ENCODE results near the gene PSG1.

The PSG1 gene

DNA sequence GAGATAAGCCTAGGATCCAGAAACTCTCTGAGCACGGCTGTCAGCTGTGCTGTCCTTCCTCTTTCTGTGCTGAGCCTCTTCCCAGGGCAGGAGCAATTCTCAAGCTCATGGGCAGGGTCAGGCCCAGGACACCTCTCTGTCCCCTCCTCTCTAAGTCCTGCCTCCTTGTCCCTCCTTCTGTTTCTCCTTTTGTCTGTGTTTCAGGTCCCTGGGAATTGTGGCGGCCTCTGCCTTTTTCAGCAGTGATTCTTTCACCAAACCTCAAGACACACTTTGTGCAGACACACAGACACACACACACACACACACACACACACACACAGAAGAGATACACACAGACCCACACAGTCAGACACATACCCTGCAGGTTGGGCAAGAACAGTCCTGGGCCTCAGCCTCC, at the start of gene PSG1:
Gene PSG1 (minus strand): TSS at position 101 of the 400 bp plus-strand sequence. CDS start 132 bp downstream, outside the sequence.
- Histone ChIP-seq H3F3A (ENCODE audit: insufficient read depth) (no peaks in the 10 kb centered on the region), H3K4me2 (ENCODE audit: low read depth, low read length, poor library complexity, severe bottlenecking) (no peak within 1 kb of the TSS), H3K9me2 (replicated peaks; ENCODE audit: insufficient read depth, low read length) (no peaks in the 10 kb centered on the region), H3K9me3 (ENCODE audit: insufficient read depth, low read length) (no peaks in the 10 kb centered on the region), H3K4me3 (ENCODE audit: insufficient read depth, low read length, poor library complexity, severe bottlenecking) (no peak within 1 kb of the TSS), H3K27ac (ENCODE audit: low read depth, low read length) (no peak within 1 kb of the TSS), H3K79me2 (ENCODE audit: insufficient read depth, low read length) (no peaks in the 10 kb centered on the region), H3K27me3 (ENCODE audit: low read length) (no peaks in the 10 kb centered on the region), H3K36me3 (ENCODE audit: low read length) (no peaks in the 10 kb centered on the region), H3K9ac (ENCODE audit: low read length) (no peak within 1 kb of the TSS), H4K20me1 (ENCODE audit: low read depth, low read length) (no peaks in the 10 kb centered on the region), H2AFZ (ENCODE audit: low read depth, low read length, severe bottlenecking) (no peak within 1 kb of the TSS)
- TF ChIP-seq, protein P1, sequence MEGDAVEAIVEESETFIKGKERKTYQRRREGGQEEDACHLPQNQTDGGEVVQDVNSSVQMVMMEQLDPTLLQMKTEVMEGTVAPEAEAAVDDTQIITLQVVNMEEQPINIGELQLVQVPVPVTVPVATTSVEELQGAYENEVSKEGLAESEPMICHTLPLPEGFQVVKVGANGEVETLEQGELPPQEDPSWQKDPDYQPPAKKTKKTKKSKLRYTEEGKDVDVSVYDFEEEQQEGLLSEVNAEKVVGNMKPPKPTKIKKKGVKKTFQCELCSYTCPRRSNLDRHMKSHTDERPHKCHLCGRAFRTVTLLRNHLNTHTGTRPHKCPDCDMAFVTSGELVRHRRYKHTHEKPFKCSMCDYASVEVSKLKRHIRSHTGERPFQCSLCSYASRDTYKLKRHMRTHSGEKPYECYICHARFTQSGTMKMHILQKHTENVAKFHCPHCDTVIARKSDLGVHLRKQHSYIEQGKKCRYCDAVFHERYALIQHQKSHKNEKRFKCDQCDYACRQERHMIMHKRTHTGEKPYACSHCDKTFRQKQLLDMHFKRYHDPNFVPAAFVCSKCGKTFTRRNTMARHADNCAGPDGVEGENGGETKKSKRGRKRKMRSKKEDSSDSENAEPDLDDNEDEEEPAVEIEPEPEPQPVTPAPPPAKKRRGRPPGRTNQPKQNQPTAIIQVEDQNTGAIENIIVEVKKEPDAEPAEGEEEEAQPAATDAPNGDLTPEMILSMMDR (IDR thresholded peaks at IDR 0.05; ENCODE audit: insufficient read depth, low read length, poor library complexity, severe bottlenecking): no peak
- no peak for TF ChIP-seq EZH2phosphoT487 (conservative IDR thresholded peaks at IDR 0.05; ENCODE audit: low read length)

GRCh38 chr19:42928896-42929295, 49.4 kb upstream of the PSG1 start:
- H3K9me3 ChIP-seq (ENCODE audit: insufficient read depth, low read length): no peaks in the 10 kb centered on the region
- H3K27me3 ChIP-seq (ENCODE audit: low read length): no peaks in the 10 kb centered on the region
- H3K9ac ChIP-seq (ENCODE audit: low read length): no peak overlapping the region
- no peaks in the 10 kb centered on the region for H3K9me2 ChIP-seq (replicated peaks; ENCODE audit: insufficient read depth, low read length)
- H3K4me2 ChIP-seq (ENCODE audit: low read depth, low read length, poor library complexity, severe bottlenecking): no peak overlapping the region
- no peaks in the 10 kb centered on the region for H3K79me2 ChIP-seq (ENCODE audit: insufficient read depth, low read length)
- H3F3A ChIP-seq (ENCODE audit: insufficient read depth): no peaks in the 10 kb centered on the region
- H3K4me3 ChIP-seq (ENCODE audit: insufficient read depth, low read length, poor library complexity, severe bottlenecking): no peak overlapping the region
- TF ChIP-seq, protein P1 (IDR thresholded peaks at IDR 0.05; ENCODE audit: insufficient read depth, low read length, poor library complexity, severe bottlenecking): no peak
- TF ChIP-seq EZH2phosphoT487 (conservative IDR thresholded peaks at IDR 0.05; ENCODE audit: low read length): no peak
- H3K36me3 ChIP-seq (ENCODE audit: low read length): no peaks in the 10 kb centered on the region
- no peak overlapping the region for H2AFZ ChIP-seq (ENCODE audit: low read depth, low read length, severe bottlenecking)
- no peak overlapping the region for H3K27ac ChIP-seq (ENCODE audit: low read depth, low read length)
- H4K20me1 ChIP-seq (ENCODE audit: low read depth, low read length): no peaks in the 10 kb centered on the region

DNA sequence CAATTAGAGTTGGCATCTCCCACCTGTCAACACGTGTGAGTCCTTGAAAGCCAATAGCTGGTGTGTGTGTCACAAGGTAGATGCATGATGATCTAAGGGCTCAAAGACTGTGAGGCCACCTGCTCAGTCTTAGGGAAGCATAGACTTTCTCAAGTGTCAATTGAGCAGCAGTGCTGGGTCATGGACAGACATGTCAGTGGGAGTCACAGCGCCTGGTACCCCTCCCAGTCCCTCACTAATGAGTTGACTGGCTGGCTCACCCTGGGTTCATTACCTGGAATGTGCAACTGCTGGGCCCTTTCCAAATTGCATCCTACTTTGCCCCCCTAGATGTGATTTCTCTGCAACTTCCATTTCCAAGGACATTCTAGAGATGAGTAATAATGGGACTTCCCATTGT, 47.3 kb upstream of the PSG1 start:
- Histone ChIP-seq H3F3A (ENCODE audit: insufficient read depth) (no peaks in the 10 kb centered on the region), H3K36me3 (ENCODE audit: low read length) (no peaks in the 10 kb centered on the region), H3K4me3 (ENCODE audit: insufficient read depth, low read length, poor library complexity, severe bottlenecking) (no peak overlapping the region), H3K9me3 (ENCODE audit: insufficient read depth, low read length) (no peaks in the 10 kb centered on the region), H2AFZ (ENCODE audit: low read depth, low read length, severe bottlenecking) (no peak overlapping the region), H3K79me2 (ENCODE audit: insufficient read depth, low read length) (no peaks in the 10 kb centered on the region), H3K9ac (ENCODE audit: low read length) (no peak overlapping the region), H3K9me2 (replicated peaks; ENCODE audit: insufficient read depth, low read length) (no peaks in the 10 kb centered on the region), H3K27me3 (ENCODE audit: low read length) (no peaks in the 10 kb centered on the region), H4K20me1 (ENCODE audit: low read depth, low read length) (no peaks in the 10 kb centered on the region), H3K4me2 (ENCODE audit: low read depth, low read length, poor library complexity, severe bottlenecking) (no peak overlapping the region), H3K27ac (ENCODE audit: low read depth, low read length) (no peak overlapping the region)
- no peak for TF ChIP-seq EZH2phosphoT487 (conservative IDR thresholded peaks at IDR 0.05; ENCODE audit: low read length)
- TF ChIP-seq, protein P1 (IDR thresholded peaks at IDR 0.05; ENCODE audit: insufficient read depth, low read length, poor library complexity, severe bottlenecking): no peak
